GM12892 (cell line): ENCODE results near the gene OXSM.

ENCODE experiments used
- POLR2A ChIP-seq: IDR thresholded peaks from 2 replicates; pipeline ENCODE4 v1.6.1; 2011; ENCODE audit warnings: low read depth, low read length, control low read depth
- POLR2AphosphoS5 ChIP-seq: IDR thresholded peaks from 2 replicates; pipeline ENCODE4 v1.6.1; 2011; ENCODE audit warnings: low read depth, low read length, control low read depth
- TAF1 ChIP-seq: IDR thresholded peaks from 2 replicates; pipeline ENCODE4 v1.6.1; 2011; ENCODE audit warnings: low read depth, mild to moderate bottlenecking, control low read depth, low read length, borderline replicate concordance

DNA sequence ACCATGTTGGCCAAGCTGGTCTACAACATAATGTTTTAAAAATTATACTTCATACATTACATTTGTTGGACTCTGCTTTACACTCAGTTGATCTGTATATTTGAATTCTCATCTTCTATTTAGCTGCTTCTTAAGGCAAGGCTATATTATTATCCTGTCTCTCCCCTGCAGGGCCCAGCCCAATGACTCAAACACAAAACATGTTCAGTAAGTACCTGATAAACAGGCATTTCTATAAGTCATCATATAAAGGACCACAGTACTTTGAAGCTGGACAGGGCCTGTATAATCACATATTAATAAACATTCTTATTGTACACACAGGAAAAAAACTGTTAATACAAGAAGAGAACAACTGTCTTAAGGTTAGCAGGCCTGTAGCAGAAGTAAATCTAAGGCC is 42.9 kb upstream of the OXSM start:
- TF ChIP-seq POLR2A (no peak), POLR2AphosphoS5 (no peak), TAF1 (no peak)
